ENCODE results near the gene ARHGAP42.

DNA sequence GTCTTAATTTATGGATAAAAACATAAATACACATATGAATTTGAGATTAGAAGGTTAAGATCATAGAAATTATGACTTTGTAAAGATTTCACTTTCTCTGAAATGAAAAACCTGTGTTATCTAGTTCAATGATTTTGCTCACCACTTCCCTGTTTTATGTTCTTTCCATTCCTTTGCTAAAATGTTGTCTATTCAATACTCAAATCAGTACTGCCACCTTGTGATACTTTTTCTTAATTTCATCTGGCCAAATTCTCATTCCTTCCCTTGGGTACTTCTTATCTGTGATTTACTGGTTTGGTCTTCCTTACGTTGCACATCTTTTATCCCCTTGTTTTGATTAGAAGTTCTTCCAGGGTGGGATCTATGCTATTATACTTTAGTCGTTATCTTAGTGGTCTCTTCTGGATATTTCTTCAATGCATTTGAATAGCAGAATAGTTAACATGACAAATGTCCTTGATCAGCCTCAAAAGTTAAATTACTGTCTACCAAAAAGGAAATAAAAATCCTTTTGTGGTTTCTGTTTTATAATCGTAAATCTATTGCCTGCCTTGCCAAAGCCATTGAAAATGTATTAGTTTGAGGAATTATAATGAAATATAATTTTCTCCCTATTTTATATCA, 245.5 kb downstream of the ARHGAP42 start:
- TF ChIP-seq, protein P1, sequence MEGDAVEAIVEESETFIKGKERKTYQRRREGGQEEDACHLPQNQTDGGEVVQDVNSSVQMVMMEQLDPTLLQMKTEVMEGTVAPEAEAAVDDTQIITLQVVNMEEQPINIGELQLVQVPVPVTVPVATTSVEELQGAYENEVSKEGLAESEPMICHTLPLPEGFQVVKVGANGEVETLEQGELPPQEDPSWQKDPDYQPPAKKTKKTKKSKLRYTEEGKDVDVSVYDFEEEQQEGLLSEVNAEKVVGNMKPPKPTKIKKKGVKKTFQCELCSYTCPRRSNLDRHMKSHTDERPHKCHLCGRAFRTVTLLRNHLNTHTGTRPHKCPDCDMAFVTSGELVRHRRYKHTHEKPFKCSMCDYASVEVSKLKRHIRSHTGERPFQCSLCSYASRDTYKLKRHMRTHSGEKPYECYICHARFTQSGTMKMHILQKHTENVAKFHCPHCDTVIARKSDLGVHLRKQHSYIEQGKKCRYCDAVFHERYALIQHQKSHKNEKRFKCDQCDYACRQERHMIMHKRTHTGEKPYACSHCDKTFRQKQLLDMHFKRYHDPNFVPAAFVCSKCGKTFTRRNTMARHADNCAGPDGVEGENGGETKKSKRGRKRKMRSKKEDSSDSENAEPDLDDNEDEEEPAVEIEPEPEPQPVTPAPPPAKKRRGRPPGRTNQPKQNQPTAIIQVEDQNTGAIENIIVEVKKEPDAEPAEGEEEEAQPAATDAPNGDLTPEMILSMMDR (IDR thresholded peaks at IDR 0.05; ENCODE audit: low read depth, low read length), result no peak
- TF ChIP-seq POLR2A (IDR thresholded peaks at IDR 0.05; ENCODE audit: extremely low read depth, insufficient read length), result no peak
- TF ChIP-seq MYC (IDR thresholded peaks at IDR 0.05; ENCODE audit: low read depth, low read length), result no peak
